ENCODE measurements around the gene C1orf74.

Gene C1orf74

GRCh38 chr1:209769171-209769904, 15.0 kb downstream of the C1orf74 start:
- no peak for DNase-seq

GRCh38 chr1:209768354-209768774, 16.0 kb downstream of the C1orf74 start:
- no peak for DNase-seq

- no peak for DNase-seq
Observed at GRCh38 chr1:209767706-209768105, 16.7 kb downstream of the C1orf74 start.

GRCh38 chr1:209767096-209767495, 17.3 kb downstream of the C1orf74 start:
- DNase-seq, result no peak

- no peak for DNase-seq
Observed at GRCh38 chr1:209766051-209766450, 18.3 kb downstream of the C1orf74 start.

GRCh38 chr1:209761011-209761635, 23.2 kb downstream of the C1orf74 start:
- DNase-seq, result no peak

- no peak for DNase-seq
Observed at GRCh38 chr1:209759829-209760359, 24.5 kb downstream of the C1orf74 start.

GRCh38 chr1:209758400-209758799, 26.0 kb downstream of the C1orf74 start:
- no peak for DNase-seq

- DNase-seq, result no peak
Observed at GRCh38 chr1:209756615-209757445, 27.5 kb downstream of the C1orf74 start.

GRCh38 chr1:209755926-209756614, 28.3 kb downstream of the C1orf74 start, which contains the start of gene TRAF3IP3:
Gene TRAF3IP3 (plus strand): TSS chr1:209756053. CDS start chr1:209760040, 3,987 bp downstream.
- no peak for DNase-seq

GRCh38 chr1:209755256-209755655, 29.1 kb downstream of the C1orf74 start:
- DNase-seq, result no peak

GRCh38 chr1:209752890-209753289, 31.5 kb downstream of the C1orf74 start:
- DNase-seq, result no peak

- no peak for DNase-seq
Observed at GRCh38 chr1:209751627-209752231, 32.6 kb downstream of the C1orf74 start.

- DNase-seq, result no peak
Observed at GRCh38 chr1:209749670-209750323, 34.6 kb downstream of the C1orf74 start.

GRCh38 chr1:209749205-209749604, 35.2 kb downstream of the C1orf74 start:
- no peak for DNase-seq

GRCh38 chr1:209748620-209749019, 35.7 kb downstream of the C1orf74 start:
- DNase-seq, result no peak

GRCh38 chr1:209747580-209748262, 36.6 kb downstream of the C1orf74 start:
- DNase-seq, result no peak

- DNase-seq, result no peak
Observed at GRCh38 chr1:209746451-209747165, 37.8 kb downstream of the C1orf74 start.

- DNase-seq, result no peak
Observed at GRCh38 chr1:209743145-209743482, 41.2 kb downstream of the C1orf74 start.

GRCh38 chr1:209742409-209743144, 41.8 kb downstream of the C1orf74 start:
- DNase-seq, result no peak
